ENCODE results near the gene DPEP1.

The DPEP1 gene

DNA sequence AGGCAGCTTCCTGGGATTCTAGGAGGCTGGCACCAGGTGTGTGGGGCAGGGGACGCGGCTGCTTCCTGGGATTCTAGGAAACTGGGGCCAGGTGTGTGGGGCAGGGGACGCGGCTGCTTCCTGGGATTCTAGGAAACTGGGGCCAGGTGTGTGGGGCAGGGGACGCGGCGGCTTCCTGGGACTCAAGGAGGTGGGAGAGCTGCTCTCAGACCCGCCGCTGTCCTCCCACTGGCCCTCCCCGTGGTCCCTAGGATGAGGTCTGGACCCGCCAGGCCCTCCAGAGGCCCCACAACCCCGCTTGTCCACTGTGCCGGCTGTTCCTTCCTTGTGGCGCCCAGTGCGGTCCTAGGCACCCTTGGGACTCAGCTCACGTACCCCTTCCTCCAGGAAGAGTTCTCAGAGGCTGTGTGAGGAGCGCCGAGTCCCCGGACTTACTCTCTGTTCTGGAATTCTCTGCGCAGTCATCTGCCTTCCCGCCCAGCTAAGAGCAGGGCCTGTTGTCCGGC is 565 bp downstream of the DPEP1 start:
- DNase-seq (ENCODE audit: low read depth), result no peak
- TF ChIP-seq, protein P1, sequence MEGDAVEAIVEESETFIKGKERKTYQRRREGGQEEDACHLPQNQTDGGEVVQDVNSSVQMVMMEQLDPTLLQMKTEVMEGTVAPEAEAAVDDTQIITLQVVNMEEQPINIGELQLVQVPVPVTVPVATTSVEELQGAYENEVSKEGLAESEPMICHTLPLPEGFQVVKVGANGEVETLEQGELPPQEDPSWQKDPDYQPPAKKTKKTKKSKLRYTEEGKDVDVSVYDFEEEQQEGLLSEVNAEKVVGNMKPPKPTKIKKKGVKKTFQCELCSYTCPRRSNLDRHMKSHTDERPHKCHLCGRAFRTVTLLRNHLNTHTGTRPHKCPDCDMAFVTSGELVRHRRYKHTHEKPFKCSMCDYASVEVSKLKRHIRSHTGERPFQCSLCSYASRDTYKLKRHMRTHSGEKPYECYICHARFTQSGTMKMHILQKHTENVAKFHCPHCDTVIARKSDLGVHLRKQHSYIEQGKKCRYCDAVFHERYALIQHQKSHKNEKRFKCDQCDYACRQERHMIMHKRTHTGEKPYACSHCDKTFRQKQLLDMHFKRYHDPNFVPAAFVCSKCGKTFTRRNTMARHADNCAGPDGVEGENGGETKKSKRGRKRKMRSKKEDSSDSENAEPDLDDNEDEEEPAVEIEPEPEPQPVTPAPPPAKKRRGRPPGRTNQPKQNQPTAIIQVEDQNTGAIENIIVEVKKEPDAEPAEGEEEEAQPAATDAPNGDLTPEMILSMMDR (conservative IDR thresholded peaks at IDR 0.05; ENCODE audit: control insufficient read depth, insufficient read depth, low read depth, low read length), result no peak
- no peak overlapping the region for H3K4me3 ChIP-seq (ENCODE audit: control insufficient read depth, low read depth, low read length)

DNA sequence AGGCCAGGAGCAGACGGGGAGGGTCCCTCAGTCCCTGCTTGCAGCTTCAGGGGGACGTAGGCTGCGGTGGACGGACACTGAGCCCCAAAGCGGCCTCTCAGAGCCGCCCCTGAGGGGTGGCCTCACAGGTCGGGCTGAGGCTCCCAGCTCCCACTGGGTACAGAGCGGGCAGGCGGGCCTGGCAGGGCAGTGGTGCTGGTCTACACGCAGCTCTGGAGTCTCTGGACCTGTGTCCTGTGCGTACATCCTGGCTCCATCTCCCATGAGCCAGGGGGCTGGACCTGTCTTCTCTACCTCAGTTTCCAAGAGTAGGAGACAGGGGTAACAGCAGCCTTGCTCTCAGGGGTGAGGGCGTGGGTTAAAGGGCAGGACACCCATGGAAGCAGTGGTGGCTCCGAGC is 1.7 kb downstream of the DPEP1 start:
- no peak overlapping the region for H3K4me3 ChIP-seq (ENCODE audit: control insufficient read depth, low read depth, low read length)
- no peak for DNase-seq (ENCODE audit: low read depth)
- TF ChIP-seq, protein P1 (conservative IDR thresholded peaks at IDR 0.05; ENCODE audit: control insufficient read depth, insufficient read depth, low read depth, low read length), result no peak

DNA sequence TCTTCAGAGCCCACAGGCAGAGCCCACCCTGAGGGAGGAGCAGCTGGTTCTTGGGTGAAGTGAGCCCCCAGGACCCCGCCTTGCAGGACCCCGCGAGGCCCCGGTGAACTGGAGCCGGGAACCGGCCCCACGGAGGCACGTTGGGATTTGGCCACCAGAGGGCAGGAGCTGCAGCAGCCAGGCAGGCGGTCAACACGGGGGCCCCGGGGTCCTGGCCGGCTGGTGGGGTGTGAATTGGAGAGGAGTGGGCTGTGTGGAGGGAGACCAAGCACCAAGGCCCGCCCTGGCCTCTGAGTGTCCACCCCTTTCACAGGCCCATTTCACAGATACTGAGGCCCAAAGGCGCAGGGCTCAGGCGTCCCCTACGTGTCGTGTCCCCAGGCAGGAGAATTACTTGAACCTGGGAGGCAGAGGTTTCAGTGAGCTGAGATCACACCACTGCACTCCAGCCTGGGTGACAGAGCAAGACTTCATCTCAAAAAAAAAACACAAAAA is 2.2 kb downstream of the DPEP1 start:
- no peak overlapping the region for H3K4me3 ChIP-seq (ENCODE audit: control insufficient read depth, low read depth, low read length)
- no peak for DNase-seq (ENCODE audit: low read depth)
- TF ChIP-seq, protein P1 (conservative IDR thresholded peaks at IDR 0.05; ENCODE audit: control insufficient read depth, insufficient read depth, low read depth, low read length), result peak; percentile 58

DNA sequence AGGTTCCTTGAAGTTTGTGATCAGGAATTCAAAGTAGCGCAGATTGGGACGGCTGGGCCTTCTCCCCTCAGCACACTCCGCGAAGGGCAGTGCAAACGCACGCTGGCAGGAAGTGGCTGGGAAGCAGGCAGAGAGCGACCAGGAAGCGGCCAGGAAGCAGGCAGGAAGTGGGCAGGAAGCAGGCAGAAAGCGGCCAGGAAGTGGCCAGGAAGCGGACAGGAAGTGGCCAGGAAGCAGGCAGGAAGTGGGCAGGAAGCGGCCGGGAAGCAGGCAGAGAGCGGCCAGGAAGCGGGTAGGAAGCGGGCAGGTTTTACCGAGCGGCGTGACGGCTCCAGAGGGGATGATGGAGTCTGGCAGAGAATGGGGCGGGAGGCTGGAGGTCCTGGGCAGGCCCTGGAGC is 3.2 kb downstream of the DPEP1 start:
- no peak for DNase-seq (ENCODE audit: low read depth)
- H3K4me3 ChIP-seq (ENCODE audit: control insufficient read depth, low read depth, low read length), result no peak overlapping the region
- TF ChIP-seq, protein P1 (conservative IDR thresholded peaks at IDR 0.05; ENCODE audit: control insufficient read depth, insufficient read depth, low read depth, low read length), result no peak

DNA sequence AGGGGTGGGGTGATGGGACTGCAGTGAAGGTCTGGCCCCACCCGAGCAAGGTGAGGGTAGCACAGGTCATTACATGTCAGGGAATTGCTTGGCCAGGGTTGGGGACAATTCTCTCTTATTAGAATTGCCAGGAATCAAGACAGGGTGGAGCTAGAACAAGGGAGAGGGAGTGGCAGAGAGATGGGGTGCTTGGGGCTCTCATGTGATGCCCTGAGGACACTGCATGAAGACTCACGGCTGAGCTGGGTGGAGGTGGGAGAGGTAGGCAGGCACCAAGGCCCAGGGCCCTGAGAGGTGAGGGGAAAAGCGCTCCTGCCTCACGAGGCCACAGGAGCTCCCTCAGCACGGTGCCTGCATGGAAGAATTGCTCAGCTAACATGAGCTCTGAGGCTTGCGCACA is 3.6 kb downstream of the DPEP1 start:
- TF ChIP-seq, protein P1 (conservative IDR thresholded peaks at IDR 0.05; ENCODE audit: control insufficient read depth, insufficient read depth, low read depth, low read length), result no peak
- H3K4me3 ChIP-seq (ENCODE audit: control insufficient read depth, low read depth, low read length), result no peak overlapping the region
- DNase-seq (ENCODE audit: low read depth), result no peak

DNA sequence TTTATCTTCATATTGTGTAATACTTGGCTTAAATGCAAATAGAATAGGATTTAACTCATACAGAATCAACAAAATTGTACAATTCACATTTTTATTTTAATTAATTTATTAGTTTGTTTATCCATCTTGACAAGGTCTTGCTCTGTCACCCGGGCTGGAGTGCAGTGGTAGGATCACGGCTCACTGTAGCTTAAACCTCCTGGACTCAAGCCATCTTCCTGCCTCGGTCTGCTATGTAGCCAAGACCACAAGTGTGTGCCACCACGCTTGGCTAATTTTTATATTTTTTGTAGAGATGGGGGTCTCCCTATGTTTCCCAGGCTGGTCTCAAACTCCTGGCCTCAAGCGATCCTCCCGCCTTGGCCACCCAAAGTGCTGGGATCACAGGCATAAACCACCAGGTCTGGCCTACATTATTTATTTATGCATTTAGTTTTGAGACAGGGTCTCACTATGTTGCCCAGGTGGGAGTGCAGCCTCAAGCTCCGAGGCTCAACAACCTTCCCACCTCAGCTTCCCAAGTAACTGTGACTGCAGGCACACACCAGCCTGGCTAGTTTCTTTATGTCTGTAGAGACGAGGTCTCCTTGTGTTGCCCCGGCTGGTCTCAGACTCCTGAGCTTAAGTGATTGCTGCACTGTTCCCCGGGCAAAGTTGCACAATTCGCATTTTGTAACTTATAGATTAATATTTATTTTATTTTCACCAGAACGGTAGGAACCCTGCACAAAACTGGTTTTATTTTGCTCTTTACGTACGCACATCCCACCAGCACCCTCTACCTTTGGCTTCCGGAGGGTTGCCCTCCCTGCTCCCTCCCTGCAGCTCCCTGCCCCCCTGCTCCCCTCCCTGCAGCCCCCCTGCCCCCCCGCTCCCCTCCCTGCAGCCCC is 4.9 kb downstream of the DPEP1 start:
- H3K4me3 ChIP-seq (ENCODE audit: control insufficient read depth, low read depth, low read length), result no peak overlapping the region
- TF ChIP-seq, protein P1 (conservative IDR thresholded peaks at IDR 0.05; ENCODE audit: control insufficient read depth, insufficient read depth, low read depth, low read length), result no peak
- DNase-seq (ENCODE audit: low read depth), result no peak
